ENCODE measurements around the gene PAXIP1.

Gene PAXIP1

DNA sequence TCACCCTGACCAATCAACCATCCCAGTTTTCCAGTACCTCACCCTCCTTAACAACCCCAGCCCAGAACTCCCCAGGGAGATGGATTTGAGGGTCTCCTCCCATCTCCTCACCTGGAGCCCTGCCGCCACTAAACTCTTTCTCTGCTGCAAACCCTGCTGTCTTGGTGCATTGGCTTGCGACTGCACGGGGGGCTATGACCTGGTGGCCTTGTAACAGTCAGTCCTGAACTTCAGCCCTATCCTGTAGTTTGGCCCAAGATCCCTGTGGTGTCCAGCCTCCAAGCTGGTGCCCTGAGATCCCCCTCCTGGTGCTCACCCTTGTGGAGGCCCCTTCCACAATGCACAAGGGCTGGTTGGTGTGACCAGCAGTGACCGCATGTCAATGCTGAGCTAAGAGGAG lies 91.9 kb downstream of the PAXIP1 start:
- TF ChIP-seq, protein P1, sequence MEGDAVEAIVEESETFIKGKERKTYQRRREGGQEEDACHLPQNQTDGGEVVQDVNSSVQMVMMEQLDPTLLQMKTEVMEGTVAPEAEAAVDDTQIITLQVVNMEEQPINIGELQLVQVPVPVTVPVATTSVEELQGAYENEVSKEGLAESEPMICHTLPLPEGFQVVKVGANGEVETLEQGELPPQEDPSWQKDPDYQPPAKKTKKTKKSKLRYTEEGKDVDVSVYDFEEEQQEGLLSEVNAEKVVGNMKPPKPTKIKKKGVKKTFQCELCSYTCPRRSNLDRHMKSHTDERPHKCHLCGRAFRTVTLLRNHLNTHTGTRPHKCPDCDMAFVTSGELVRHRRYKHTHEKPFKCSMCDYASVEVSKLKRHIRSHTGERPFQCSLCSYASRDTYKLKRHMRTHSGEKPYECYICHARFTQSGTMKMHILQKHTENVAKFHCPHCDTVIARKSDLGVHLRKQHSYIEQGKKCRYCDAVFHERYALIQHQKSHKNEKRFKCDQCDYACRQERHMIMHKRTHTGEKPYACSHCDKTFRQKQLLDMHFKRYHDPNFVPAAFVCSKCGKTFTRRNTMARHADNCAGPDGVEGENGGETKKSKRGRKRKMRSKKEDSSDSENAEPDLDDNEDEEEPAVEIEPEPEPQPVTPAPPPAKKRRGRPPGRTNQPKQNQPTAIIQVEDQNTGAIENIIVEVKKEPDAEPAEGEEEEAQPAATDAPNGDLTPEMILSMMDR (IDR thresholded peaks at IDR 0.05; ENCODE audit: low read depth, low read length, missing control alignments) = no peak
- H3K4me3 ChIP-seq (replicated peaks; ENCODE audit: low read depth, low read length) = no peak overlapping the region
- DNase-seq (ENCODE audit: extremely low read depth, low read depth) = no peak

DNA sequence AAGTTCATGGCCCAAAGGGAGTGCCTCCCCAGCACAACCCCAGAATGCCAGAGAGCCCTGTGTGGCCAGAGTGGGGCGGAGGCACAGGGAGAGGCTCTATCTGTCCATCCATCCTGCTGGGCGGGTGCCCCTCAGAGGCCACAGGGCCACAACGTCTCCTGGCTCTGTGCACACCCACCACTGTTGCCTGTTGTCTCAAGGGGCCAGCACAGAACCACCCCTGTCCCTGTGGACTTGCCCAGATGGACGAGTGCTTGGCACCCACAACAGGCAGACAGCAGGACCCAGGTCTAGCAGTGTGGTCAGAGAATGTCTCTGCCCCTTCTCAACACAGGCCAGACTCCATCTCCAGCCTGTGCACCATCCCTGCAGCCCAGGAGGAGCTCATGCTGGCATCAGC lies 92.8 kb downstream of the PAXIP1 start:
- TF ChIP-seq, protein P1 (IDR thresholded peaks at IDR 0.05; ENCODE audit: low read depth, low read length, missing control alignments) = no peak
- H3K4me3 ChIP-seq (replicated peaks; ENCODE audit: low read depth, low read length) = no peak overlapping the region
- no peak for DNase-seq (ENCODE audit: extremely low read depth, low read depth)

DNA sequence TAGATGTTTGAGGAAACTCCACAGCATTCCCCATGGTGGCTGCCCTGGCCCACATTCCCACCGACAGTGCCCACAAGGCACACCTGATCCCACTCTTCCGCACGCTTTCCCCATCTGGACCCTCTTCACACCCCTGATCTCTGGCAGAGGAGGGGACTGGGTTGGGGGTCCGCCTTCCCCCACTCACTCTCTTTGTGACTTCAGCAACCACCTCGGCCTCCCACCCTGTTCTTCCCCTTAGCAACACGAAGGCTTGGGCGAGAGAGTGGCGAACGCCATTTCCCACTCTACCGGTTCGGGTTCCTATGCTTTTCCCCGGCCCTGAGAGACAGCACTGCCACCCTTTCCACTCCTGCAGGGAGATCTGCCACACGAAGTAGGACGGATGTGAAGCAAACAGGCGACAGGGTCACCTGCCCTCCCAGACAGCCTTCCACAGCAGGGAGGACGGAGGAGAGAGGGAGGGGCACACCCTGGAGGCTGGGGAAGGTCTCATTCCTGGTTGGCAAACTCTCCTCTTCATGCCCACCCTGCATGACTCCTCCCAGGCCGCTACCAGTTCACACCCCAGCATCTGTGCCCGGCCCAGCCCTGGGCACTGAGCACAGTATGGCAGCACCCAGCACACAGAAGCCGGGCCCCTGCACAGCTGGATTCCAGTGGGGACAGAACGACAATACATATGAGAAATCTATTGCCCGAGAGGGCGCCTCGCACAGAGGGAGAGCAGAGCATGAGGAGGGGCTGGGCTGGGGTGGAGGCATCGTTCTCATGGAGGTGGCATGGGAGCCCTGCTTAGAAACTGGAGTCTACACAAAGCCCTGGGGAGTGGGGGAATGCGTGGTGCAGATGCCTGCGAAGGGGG lies 93.5 kb downstream of the PAXIP1 start:
- TF ChIP-seq, protein P1 (IDR thresholded peaks at IDR 0.05; ENCODE audit: low read depth, low read length, missing control alignments) = no peak
- H3K4me3 ChIP-seq (replicated peaks; ENCODE audit: low read depth, low read length) = no peak overlapping the region
- DNase-seq (ENCODE audit: extremely low read depth, low read depth) = no peak

- TF ChIP-seq, protein P1 (IDR thresholded peaks at IDR 0.05; ENCODE audit: low read depth, low read length, missing control alignments) = no peak
- no peak for DNase-seq (ENCODE audit: extremely low read depth, low read depth)
- no peak overlapping the region for H3K4me3 ChIP-seq (replicated peaks; ENCODE audit: low read depth, low read length)
Observed at GRCh38 chr7:154907651-154908620, 95.0 kb downstream of the PAXIP1 start.

DNA sequence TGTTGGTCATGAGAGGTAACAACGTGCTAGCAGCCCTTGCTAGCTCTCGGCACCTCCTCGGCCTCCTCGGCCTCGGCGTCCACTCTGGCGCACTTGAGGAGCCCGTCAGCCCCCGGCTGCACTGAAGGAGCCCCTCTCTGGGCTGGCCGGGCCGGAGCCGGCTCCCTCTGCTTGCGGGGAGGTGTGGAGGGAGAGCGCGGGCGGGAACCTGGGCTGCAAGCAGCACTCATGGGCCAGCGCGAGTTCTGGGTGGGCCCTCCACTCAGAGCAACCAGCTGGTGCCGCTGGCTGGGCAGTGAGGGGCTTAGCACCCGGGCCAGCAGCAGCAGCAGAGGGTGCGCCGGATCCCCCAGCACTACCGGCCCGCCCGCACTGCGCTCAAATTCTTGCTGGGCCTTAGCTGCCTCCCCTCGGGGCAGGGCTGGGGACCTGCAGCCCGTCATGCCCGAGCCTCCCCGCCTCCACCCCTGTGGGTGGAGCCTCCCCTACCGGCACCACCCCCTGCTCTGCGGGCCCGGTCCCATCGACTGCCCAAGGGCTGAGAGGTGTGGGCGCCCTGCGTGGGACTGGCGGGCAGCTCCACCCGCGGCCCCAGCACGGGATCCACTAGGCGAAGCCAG lies 96.1 kb downstream of the PAXIP1 start:
- DNase-seq (ENCODE audit: extremely low read depth, low read depth) = no peak
- TF ChIP-seq, protein P1 (IDR thresholded peaks at IDR 0.05; ENCODE audit: low read depth, low read length, missing control alignments) = no peak

GRCh38 chr7:154906201-154906600 lies 96.7 kb downstream of the PAXIP1 start:
- H3K4me3 ChIP-seq (replicated peaks; ENCODE audit: low read depth, low read length) = no peak overlapping the region
- DNase-seq (ENCODE audit: extremely low read depth, low read depth) = no peak
- TF ChIP-seq, protein P1 (IDR thresholded peaks at IDR 0.05; ENCODE audit: low read depth, low read length, missing control alignments) = no peak

More for the DNA sequence above, 96.1 kb downstream of the PAXIP1 start:
- H3K4me3 ChIP-seq (replicated peaks; ENCODE audit: low read depth, low read length) = no peak overlapping the region

All from HFF-Myc (cell line).